Parathyroid adenoma (tissue), 2 donors: ENCODE results near the gene ETS2.

Source experiments
- H2AFZ ChIP-seq: fragments of 300-600 bp; sonication (generic); one replicate; pipeline ENCODE4 v1.7.0; 2017; ENCODE audit warnings: antibody characterized with exemption, mild to moderate bottlenecking
- H3K27ac ChIP-seq: fragments of 300-600 bp; sonication (generic); one replicate; pipeline ENCODE4 v1.7.0; 2017
- H3K27me3 ChIP-seq: fragments of 300-600 bp; sonication (generic); one replicate; pipeline ENCODE4 v1.7.0; 2017; ENCODE audit warnings: low read length; ENCODE audit not compliant: control insufficient read depth, insufficient read depth
- H3K36me3 ChIP-seq: fragments of 300-600 bp; sonication (generic); one replicate; pipeline ENCODE4 v1.7.0; 2017; ENCODE audit warnings: low read length; ENCODE audit not compliant: control insufficient read depth, insufficient read depth
- H3K4me1 ChIP-seq: fragments of 300-600 bp; sonication (generic); one replicate; pipeline ENCODE4 v1.7.0; 2017; ENCODE audit warnings: control low read depth
- H3K4me2 ChIP-seq: fragments of 300-600 bp; sonication (generic); one replicate; pipeline ENCODE4 v1.7.0; 2017; ENCODE audit warnings: low read length
- H3K4me3 ChIP-seq: fragments of 300-600 bp; sonication (generic); one replicate; pipeline ENCODE4 v1.7.0; 2017; ENCODE audit warnings: low read depth, low read length
- H3K79me2 ChIP-seq: fragments of 300-600 bp; sonication (generic); one replicate; pipeline ENCODE4 v1.7.0; 2017; ENCODE audit warnings: control low read depth
- H3K9ac ChIP-seq: fragments of 300-600 bp; sonication (generic); one replicate; pipeline ENCODE4 v1.7.0; 2017; ENCODE audit warnings: mild to moderate bottlenecking
- H3K9me3 ChIP-seq: fragments of 300-600 bp; sonication (generic); one replicate; pipeline ENCODE4 v1.7.0; 2017; ENCODE audit warnings: low read length; ENCODE audit not compliant: control insufficient read depth
- TF ChIP-seq, protein P1 (sequence below): fragments of 300-600 bp; sonication (generic); IDR thresholded peaks from one replicate; pipeline ENCODE4 v1.7.0; 2017; ENCODE audit warnings: antibody characterized with exemption, mild to moderate bottlenecking
- donor health status: primary hyperparathyroidism.

Gene ETS2

DNA sequence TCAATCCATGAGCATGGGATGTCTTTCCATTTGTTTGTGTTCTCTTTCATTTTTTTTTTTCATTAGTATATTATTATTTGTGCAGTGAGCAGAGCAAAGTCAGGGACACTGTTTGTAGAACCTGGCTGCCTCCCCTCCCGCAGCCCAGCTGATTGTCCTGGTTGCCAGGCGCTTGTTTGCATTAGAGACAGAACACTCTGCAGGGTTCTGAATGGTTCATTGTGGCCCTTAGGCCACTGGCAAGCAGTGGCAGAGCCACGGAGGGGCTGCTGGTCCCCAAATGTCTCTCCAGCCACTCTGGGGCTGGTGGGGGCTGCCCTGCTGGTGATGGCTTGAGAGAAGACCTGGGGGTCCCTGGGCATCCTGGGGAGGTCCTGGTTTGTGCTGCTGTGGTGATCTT is 29.0 kb downstream of the ETS2 start:
- no peak overlapping the region for H3K4me3 ChIP-seq
- H3K36me3 ChIP-seq: no peaks in the 10 kb centered on the region
- H3K79me2 ChIP-seq: no peaks in the 10 kb centered on the region
- no peaks in the 10 kb centered on the region for H3K9me3 ChIP-seq
- no peak overlapping the region for H3K4me2 ChIP-seq
- H3K4me1 ChIP-seq: peaks cover 6% of the 10 kb centered on the region
- no peak overlapping the region for H3K27ac ChIP-seq
- H3K9ac ChIP-seq: no peak overlapping the region
- no peak overlapping the region for H2AFZ ChIP-seq
- TF ChIP-seq, protein P1, sequence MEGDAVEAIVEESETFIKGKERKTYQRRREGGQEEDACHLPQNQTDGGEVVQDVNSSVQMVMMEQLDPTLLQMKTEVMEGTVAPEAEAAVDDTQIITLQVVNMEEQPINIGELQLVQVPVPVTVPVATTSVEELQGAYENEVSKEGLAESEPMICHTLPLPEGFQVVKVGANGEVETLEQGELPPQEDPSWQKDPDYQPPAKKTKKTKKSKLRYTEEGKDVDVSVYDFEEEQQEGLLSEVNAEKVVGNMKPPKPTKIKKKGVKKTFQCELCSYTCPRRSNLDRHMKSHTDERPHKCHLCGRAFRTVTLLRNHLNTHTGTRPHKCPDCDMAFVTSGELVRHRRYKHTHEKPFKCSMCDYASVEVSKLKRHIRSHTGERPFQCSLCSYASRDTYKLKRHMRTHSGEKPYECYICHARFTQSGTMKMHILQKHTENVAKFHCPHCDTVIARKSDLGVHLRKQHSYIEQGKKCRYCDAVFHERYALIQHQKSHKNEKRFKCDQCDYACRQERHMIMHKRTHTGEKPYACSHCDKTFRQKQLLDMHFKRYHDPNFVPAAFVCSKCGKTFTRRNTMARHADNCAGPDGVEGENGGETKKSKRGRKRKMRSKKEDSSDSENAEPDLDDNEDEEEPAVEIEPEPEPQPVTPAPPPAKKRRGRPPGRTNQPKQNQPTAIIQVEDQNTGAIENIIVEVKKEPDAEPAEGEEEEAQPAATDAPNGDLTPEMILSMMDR: no peak
- H3K27me3 ChIP-seq: no peaks in the 10 kb centered on the region

DNA sequence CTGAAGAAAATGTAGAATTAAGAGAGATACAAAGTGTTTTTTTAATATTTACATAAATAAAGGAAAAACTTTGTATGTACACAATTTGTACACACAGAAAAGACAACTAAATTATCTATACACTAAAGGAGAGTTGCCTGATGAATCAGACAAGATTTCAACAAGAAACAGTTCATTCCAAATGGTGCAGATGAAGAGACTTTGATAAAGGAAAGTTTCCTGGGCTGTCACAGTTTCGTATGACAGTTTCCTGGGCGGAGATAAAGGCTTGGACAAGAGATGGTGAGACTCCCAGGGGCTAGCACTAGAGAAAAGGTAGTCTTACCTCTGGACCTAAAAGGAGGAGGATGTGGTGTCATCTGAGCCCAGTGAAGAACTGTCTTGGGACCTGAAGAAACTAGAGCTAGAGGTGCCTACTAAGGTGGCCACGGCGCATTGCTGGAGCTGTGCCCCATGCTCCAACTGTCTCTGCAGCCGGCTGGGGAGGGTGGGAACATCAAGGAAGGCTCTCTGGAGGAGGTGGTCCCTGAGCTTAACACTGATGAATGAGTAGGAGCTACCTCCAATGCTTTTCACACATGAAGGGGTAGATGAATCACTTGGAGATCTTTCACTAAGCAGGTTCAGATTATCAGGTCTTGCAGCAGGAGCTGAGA is 32.2 kb downstream of the ETS2 start:
- H3K27ac ChIP-seq: no peak overlapping the region
- H3K4me3 ChIP-seq: no peak overlapping the region
- no peaks in the 10 kb centered on the region for H3K4me1 ChIP-seq
- no peak overlapping the region for H2AFZ ChIP-seq
- no peak overlapping the region for H3K4me2 ChIP-seq
- no peaks in the 10 kb centered on the region for H3K79me2 ChIP-seq
- H3K9me3 ChIP-seq: no peaks in the 10 kb centered on the region
- H3K27me3 ChIP-seq: no peaks in the 10 kb centered on the region
- TF ChIP-seq, protein P1: no peak
- no peak overlapping the region for H3K9ac ChIP-seq
- no peaks in the 10 kb centered on the region for H3K36me3 ChIP-seq

DNA sequence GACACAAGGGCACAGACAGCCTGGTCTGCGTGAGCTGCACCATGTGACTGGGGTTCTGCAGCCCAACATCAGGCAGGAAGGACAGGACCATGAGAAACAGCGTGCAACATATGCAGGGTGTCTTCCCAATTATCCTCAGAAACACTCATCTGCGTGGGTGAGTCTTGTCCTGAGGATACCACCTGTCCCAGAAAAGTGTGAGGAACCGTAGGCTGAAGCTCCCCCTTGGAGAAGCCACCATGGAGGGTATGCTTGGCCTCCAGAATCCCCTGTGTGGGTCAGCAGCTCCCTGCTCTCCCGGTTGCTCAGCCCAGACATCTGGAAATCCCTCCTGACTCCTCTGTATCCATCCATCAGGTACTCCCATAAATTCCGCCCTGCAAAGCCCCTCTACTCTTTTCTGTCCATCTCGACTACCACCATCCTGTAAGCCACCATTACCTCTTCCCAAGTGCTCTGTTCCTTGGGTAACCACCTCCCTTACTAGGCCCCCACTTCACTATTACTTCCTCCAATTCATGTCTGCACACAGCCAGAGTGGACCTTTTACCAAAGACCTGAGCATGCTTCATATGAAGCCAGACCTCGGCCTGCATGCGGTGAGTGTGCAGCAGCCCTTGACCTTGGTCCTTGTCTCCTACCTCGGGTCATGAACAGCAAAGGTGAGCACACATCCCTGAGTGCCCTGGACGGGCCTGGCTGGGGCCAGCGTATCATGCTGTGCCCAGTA is 33.0 kb downstream of the ETS2 start:
- H3K4me3 ChIP-seq: no peak overlapping the region
- H2AFZ ChIP-seq: no peak overlapping the region
- H3K4me1 ChIP-seq: no peaks in the 10 kb centered on the region
- TF ChIP-seq, protein P1: no peak
- no peak overlapping the region for H3K9ac ChIP-seq
- H3K36me3 ChIP-seq: no peaks in the 10 kb centered on the region
- no peak overlapping the region for H3K4me2 ChIP-seq
- H3K27me3 ChIP-seq: no peaks in the 10 kb centered on the region
- no peak overlapping the region for H3K27ac ChIP-seq
- H3K79me2 ChIP-seq: no peaks in the 10 kb centered on the region
- H3K9me3 ChIP-seq: no peaks in the 10 kb centered on the region

DNA sequence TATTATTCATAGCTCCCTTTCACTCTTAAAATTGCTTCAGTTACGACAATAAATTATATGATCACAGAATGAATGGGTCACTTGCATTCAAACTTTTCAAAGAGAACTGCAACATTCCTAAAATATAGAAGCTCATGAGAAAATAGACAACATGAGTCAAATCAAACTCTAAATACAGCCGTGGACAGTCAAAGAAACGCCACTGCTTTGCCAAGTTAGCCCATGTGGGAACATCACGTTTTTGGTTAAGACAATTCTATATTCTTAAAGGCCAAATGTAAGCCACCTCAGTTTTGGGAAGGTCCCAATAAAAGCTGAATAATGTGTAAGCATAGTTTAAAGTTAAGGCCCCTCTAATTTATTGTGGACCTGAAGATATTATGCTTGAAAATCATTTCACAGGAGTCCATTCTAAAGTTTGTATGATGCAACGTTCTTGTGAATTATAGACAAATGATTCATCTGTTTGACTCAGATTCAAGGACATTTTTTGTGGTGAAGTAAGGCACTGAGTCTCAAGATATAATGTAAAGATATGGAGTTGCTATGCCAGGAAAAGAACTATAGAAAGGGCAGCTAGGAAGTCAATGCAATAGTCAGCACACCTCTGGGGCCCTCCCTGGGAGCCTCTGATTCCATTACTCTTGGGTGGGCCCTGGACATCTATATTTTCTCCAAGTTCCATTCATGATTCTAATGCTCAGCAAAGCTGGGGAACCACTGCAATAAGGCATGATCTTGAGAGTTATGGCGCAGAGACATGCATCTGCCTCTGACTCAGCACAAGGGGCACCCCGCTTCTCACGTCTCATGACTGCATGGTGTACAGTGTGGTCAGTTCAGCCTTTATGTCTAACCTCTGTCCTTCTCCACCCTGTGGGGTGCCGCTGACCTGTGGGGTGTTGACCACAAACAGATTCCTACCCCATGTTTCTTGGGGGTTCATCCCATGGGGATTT is 33.9 kb downstream of the ETS2 start:
- Histone ChIP-seq H3K9ac (no peak overlapping the region), H3K4me2 (no peak overlapping the region), H3K27ac (no peak overlapping the region), H3K36me3 (no peaks in the 10 kb centered on the region), H3K4me3 (no peak overlapping the region), H3K27me3 (no peaks in the 10 kb centered on the region), H3K4me1 (no peaks in the 10 kb centered on the region), H3K79me2 (no peaks in the 10 kb centered on the region), H2AFZ (no peak overlapping the region), H3K9me3 (no peaks in the 10 kb centered on the region)
- TF ChIP-seq, protein P1: no peak
